ENCODE results near the gene ZNF366. TPM values are rescaled to one million over a fixed set of nuclear protein-coding genes. Genes with fewer than 3 reads are reported as not detected.

Gene ZNF366
- total RNA-seq, 1 donor from 2014 or later = 8.1 TPM

DNA sequence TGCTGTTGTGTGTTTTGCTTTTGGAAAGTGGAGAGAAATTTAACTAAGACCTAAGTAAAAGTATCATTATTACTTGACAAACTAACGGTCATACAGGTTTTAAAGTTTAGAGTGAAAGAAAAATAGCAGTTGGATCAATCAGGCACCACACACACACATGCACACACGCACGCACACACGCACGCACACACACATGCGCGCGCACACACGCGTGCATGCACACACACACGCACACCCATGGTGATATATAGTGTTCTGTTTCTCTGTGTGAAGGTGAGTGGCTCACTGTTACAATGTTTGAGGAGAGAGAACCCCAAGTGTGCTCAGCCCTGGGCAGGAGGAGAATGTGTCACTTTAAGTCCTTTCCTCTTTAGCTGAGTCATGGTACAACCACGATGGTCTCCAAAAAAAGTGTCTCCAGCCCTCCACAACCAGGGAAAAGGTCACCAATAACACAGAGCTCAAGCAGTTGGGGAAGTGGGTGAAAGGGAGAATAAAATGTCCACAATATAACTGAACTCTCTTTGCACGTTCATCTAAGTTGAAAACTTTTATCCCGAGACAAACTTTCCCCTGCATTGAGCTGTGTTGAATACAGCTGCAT lies 3.2 kb downstream of the ZNF366 start:
- H3K4me1 ChIP-seq = peaks cover 60% of the 10 kb centered on the region
- H3K4me3 ChIP-seq = peak overlapping the region; percentile 61
- peak overlapping the region; percentile 87 for H3K27ac ChIP-seq (replicated peaks)
- DNase-seq = no peak
- no peaks in the 10 kb centered on the region for H3K27me3 ChIP-seq (ENCODE audit: low read depth)
- intact Hi-C loops (cut with micrococcal nuclease) = no loop called here
- no peaks in the 10 kb centered on the region for H3K9me3 ChIP-seq (replicated peaks)
- TF ChIP-seq, protein P1, sequence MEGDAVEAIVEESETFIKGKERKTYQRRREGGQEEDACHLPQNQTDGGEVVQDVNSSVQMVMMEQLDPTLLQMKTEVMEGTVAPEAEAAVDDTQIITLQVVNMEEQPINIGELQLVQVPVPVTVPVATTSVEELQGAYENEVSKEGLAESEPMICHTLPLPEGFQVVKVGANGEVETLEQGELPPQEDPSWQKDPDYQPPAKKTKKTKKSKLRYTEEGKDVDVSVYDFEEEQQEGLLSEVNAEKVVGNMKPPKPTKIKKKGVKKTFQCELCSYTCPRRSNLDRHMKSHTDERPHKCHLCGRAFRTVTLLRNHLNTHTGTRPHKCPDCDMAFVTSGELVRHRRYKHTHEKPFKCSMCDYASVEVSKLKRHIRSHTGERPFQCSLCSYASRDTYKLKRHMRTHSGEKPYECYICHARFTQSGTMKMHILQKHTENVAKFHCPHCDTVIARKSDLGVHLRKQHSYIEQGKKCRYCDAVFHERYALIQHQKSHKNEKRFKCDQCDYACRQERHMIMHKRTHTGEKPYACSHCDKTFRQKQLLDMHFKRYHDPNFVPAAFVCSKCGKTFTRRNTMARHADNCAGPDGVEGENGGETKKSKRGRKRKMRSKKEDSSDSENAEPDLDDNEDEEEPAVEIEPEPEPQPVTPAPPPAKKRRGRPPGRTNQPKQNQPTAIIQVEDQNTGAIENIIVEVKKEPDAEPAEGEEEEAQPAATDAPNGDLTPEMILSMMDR (IDR thresholded peaks at IDR 0.05; ENCODE audit: borderline replicate concordance) = no peak
- no peaks in the 10 kb centered on the region for H3K36me3 ChIP-seq

DNA sequence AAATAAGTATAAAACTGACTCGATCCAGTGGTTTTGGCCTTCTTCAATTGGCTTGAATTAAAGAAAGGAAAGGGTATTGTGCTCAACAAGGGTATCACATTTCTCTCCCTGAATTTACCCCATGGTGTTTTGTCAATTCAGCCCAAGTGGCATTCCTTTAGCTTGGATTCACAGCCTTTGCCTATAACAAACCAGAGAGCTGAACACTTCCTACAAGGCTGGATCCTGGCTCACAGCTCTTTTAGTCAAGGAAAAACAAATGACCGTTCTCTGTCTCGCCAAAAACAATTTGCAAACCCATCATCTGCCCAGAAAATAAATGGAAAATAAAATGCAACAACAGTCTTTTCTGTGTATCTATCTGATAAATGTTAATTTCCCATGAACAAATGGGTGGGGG lies 5.7 kb downstream of the ZNF366 start:
- no peaks in the 10 kb centered on the region for H3K9me3 ChIP-seq (replicated peaks)
- no peaks in the 10 kb centered on the region for H3K36me3 ChIP-seq
- no peaks in the 10 kb centered on the region for H3K27me3 ChIP-seq (ENCODE audit: low read depth)
- H3K4me3 ChIP-seq = no peak overlapping the region
- H3K27ac ChIP-seq (replicated peaks) = peak overlapping the region; percentile 87
- no peak for DNase-seq
- intact Hi-C loops (cut with micrococcal nuclease) = no loop called here
- TF ChIP-seq, protein P1 (IDR thresholded peaks at IDR 0.05; ENCODE audit: borderline replicate concordance) = no peak
- peaks cover 54% of the 10 kb centered on the region for H3K4me1 ChIP-seq

DNA sequence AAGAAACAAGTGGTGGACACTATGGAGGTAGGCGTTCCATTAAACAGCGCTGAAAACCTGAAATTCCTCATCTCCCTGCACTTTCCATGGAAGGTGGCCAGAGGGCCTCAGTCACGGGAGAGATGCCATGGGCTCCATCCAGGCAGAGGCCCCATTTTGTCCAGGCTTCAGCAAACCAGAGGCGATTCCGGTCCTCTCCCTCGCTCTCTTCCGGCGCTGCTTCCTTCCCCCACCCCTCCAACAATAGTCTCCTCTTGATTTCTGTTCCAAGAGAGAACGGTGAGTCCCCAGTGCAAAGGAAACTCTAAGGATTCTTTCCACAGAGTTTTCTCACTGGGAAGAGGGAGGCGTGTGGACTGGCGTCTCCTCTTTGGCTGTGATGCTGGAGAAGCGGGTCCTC lies 7.5 kb downstream of the ZNF366 start:
- peak overlapping the region; percentile 24 for H3K4me3 ChIP-seq
- intact Hi-C loops (cut with micrococcal nuclease) = no loop called here
- peak; percentile 51 for DNase-seq
- no peaks in the 10 kb centered on the region for H3K9me3 ChIP-seq (replicated peaks)
- peaks cover 58% of the 10 kb centered on the region for H3K4me1 ChIP-seq
- H3K27me3 ChIP-seq (ENCODE audit: low read depth) = no peaks in the 10 kb centered on the region
- TF ChIP-seq, protein P1 (IDR thresholded peaks at IDR 0.05; ENCODE audit: borderline replicate concordance) = no peak
- H3K27ac ChIP-seq (replicated peaks) = peak overlapping the region; percentile 87
- H3K36me3 ChIP-seq = no peaks in the 10 kb centered on the region

DNA sequence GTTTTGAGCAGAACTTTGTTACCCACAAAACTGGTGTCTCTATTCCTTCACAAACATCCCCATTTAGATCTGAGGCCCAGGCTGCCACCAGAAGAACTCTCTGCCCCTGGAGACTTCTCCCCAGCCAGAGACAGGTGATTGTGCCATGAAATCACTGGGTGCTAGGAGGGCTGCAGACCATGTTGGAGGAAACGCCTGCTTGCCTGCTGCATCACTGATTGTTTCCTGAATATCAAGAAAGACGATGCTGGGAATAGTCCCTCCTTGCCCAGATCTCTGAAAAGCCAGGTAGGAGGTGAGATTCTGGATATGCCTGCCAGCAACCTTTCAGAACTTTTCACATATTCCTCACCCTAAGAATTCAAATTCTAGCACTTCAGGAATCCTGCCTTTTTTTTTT lies 8.1 kb downstream of the ZNF366 start:
- Histone ChIP-seq H3K9me3 (replicated peaks) (no peaks in the 10 kb centered on the region), H3K36me3 (no peaks in the 10 kb centered on the region), H3K27me3 (ENCODE audit: low read depth) (no peaks in the 10 kb centered on the region), H3K4me3 (no peak overlapping the region), H3K4me1 (peaks cover 51% of the 10 kb centered on the region), H3K27ac (replicated peaks) (peak overlapping the region; percentile 87)
- intact Hi-C loops (cut with micrococcal nuclease) = no loop called here
- no peak for DNase-seq
- TF ChIP-seq, protein P1 (IDR thresholded peaks at IDR 0.05; ENCODE audit: borderline replicate concordance) = no peak

DNA sequence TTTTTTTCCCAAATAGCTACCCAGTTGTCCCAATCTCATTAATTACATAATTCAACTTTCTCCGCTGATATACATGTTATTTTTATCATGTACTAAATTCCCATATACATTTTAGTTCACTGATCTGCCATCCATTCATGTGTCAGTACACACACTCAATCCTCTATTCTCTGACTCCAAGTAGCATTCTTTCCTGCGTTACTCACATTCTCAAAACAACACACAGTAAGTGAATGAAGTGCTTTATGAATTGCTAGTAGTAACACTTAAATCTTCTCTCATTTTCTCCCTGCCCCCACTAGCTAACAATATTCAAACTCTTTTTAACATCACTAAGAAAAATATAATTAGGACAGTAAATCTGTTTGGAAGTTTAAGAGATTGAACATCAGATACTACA lies 8.9 kb downstream of the ZNF366 start:
- Histone ChIP-seq H3K4me1 (peaks cover 44% of the 10 kb centered on the region), H3K27me3 (ENCODE audit: low read depth) (no peaks in the 10 kb centered on the region), H3K27ac (replicated peaks) (peak overlapping the region; percentile 87), H3K36me3 (no peaks in the 10 kb centered on the region), H3K4me3 (no peak overlapping the region), H3K9me3 (replicated peaks) (no peaks in the 10 kb centered on the region)
- intact Hi-C loops (cut with micrococcal nuclease) = no loop called here
- no peak for DNase-seq
- TF ChIP-seq, protein P1 (IDR thresholded peaks at IDR 0.05; ENCODE audit: borderline replicate concordance) = no peak

Data from left ventricle myocardium inferior (tissue), 1 donor.